HG03196 (cell line): ENCODE data around the gene MAP3K20.
A peak's percentile ranks its signal among the peaks of the same experiment; 100 is the strongest.
"Not testable (repeated sequence)": the region's sequence is repeated elsewhere in the genome, so short reads cannot be mapped to it uniquely, and the experiment has no call there.

Experiments used
- ATAC-seq: cut with Tn5 transposase; IDR thresholded peaks from one replicate; pipeline ENCODE4 v1.9.1; 2021; ENCODE audit not compliant: unreplicated experiment

MAP3K20 gene

DNA sequence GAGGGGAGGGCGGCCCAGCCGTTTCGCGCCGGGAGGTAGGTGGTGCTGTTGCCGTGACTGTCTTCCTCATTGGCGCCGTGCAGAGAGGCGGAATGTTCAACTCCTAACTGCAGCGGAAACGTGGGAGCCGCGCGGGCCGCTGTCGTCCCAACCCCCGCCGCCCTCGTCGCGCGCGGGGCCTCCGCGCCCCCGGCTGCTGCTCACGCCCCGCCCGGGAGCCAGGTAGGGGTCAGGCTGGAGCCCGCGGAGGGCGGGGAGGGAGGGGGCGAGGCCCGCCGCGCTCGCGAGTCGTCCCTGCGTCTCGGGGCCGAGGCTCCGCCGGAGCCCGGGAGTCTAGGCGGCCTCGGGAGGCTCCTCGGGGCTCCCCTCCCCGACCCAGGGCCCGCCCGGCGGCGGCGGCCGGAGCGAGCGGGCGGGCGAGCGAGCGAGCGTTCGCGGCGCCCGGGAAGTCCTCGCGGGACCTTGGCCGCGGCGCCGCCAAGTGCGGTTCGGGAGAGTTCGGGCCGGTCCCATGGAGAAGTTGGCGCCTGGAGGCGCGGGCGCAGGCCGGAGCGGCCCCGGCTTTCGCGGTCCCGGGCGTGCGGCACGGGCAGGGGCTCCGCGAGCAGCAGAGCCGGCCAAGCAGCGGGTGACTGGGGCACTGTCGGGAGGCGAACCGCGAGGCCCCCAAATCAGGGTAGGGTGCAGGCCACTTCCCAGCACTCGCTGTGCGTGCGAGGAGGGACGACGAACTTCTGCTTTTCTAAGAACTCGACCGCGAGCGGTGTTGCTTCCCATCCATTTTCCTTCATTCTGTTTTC, at the start of gene MAP3K20:
MAP3K20 (plus strand) TSS at position 66 of the 800 bp plus-strand sequence. CDS start 15,186 bp downstream, outside the sequence.
- ATAC-seq, result peak; percentile 61

DNA sequence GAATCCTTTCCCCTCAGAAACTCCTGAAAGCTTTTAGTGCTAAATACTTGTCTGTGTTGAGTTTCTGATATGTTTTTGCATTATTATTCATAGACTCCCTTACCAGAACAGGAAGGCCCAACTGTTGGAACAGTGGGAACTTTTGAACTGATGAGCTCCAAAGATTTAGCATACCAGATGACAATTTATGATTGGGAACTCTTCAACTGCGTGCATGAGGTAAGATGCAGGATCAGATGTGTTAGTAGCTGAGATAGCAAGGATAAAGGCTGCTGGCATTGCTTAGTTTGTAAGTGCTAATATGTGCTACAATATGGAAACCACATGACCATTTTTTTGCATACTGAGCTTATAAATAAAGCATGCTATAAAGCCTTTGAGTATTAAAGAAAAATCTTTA, 49.2 kb upstream of the MAP3K20 start:
- ATAC-seq, result no peak

DNA sequence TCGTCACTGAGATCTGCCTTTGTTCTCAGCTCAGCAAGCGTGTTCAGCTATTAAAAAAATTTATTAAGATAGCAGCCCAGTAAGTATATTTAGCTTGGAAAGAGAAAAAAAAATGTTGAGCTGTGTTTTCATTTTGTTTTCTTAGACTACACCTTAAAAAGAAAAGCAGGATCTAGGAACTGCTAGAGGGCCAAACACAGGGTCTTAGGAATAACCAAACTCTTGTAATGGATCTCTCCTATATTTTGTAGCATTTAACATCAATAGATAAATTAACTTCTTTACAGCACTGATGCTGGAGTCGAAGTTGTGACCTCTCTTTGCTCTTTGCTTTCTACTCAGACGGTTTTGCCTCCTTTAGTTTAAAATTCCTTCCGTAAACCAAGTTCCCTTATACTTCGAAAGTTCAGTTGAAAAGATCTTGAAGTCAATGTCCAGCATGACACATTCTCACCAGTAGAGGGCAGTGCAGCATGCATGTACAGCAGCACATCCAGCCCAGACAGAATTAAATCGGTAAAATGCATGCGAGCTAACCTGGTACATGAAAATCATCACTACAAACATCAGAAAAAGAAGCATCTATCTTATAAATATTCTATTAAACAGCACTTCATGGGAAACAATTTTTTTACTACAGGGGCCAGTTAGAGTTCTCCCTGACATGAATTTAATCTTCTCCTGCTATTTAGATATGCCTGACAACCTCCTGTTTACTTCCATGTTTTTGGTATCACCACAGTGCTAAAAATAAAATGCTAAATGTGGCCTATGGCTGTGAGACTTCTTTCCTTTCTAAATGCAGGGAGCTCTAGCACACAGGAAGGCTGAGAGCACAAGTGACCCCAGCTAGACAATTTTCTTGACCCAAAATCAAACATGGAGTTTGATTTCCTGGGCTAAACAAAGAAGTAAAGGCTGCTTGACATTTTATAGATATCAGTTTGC, 48.2 kb upstream of the MAP3K20 start:
- no peak for ATAC-seq

DNA sequence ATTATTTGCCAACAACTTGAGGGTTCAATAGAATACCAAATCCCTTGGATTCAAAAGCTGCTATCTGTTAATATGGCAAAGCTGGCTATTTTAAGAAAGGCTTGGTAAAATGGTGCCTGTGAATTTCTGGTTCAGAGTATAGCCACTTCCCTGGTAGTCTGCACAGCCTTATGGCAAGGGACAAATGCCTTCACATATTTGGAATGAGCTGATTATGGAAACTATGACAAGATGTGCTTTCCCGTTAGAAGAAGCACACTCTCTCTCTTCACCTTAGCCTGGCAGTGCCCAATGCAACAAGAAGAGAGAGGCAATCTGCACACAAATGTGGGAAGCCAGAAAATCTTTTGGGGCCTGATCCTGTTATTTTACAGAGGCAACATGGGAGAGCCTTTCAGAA, 47.5 kb upstream of the MAP3K20 start:
- ATAC-seq, result no peak

DNA sequence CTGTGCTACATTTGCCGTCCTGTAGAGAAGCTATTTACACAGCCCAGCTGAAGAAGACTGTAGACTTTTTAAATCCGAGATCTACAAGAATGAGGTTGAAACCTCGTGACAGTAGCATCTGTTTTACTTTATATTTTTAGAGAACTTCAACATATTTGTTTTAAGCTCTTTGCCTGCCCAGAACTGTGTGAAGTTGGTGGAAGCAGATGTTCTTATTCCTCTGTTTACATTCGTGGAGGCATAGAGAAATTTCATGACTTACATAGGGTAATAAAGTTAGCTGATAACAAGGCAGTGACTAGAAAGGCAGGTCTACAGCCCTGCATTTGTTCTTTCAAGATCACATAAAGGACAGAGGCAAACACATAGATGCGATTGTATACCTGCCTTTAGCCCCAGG, 47.0 kb upstream of the MAP3K20 start:
- no peak for ATAC-seq

DNA sequence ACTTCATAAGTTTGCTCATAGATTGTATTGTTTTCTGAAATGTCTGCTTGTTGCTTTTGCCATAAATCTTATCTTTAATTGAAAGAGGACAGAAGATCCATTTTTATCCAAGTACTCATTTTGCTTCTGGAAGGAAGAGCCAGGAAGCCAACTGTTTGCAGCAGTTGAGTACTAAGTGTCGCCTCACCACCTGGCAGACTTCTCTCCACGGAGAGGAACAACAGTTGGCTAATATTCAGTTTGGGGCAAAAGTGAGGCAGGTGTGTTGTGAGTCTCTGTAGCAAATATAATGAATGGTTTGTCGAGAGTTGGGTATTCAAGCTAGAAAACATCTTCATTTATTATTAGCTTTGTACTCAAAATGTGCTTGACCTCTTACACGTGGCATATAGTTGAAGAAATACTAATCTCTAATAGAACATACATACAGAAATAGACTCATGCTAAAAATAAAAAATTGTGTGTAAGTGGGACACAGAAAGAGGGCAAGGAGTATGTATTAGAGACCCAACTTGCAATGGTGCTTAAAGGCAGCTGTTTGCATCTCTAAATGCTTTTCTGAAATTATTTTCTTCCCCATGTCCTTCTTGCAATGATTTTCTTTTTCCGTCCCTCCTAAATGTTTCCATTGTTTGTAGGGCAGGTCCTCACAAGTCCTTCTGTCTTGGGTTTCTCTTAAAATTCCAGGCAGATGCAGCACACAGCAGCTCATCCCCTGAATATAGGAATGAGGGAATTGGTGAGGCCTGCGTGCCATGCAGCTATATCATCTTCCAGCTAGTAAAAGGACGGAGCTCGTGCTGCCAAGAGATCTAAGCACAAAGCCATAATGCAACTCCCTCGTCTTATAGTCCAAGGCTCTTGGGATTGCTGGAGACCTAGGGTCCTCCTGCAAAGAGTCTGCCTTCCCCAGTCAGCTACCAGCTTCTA, 44.8 kb upstream of the MAP3K20 start:
- no peak for ATAC-seq

DNA sequence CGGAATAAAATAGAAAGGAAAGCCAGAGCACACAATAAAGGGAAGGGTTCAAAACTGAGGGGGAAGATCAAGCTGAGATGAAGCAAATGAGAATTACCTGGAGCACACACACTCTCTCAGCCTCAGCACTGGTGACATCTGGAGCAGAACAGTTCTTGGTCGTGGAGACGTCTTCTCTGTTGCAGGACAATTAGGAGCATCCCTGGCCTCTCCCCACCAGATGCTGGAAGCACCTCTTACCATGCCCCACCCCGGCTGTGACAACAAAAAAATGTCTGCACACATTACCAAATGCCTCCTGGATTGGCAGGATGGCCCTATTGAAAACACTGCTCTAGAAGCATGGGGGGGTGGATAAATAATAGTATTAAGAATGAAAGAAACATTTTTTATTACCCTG, 43.6 kb upstream of the MAP3K20 start:
- no peak for ATAC-seq

DNA sequence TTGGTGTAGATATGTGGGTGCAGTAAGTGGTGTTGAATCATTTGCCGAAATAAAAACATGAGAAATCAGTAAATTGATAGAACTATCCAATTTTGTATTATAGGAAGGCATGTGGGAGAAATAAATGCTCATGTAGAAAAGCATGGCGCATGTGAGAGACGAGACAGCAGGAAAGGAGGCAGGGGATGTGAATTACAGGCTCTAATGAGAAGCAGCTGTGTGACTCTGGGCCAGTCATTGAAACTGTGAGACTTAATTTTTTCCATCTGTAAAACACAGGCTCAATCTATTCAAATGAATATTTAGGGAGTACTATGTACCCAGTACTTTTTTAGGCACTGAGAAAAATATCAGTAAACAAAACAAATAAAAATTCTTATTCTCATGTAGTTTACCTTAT, 42.6 kb upstream of the MAP3K20 start:
- no peak for ATAC-seq

DNA sequence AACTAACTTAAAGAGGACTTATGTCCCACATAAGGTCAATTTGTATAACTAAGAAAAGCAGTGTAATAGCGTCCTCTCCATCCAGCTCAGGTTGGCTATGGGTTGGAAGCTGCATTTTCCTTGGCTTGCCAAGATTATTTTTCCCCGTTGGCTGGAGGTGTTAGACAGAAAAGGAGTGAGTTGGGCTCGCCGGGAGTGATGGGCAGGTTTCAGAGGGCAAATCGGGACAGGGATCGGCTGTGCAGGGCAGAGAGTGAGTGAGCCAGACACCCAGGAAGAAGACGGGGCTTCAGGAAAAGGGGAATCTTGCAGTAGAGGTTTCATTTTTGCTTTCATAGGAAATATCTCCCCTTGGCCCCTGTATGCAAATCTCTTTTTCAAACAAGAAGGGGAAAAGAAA, 41.5 kb upstream of the MAP3K20 start:
- no peak for ATAC-seq

DNA sequence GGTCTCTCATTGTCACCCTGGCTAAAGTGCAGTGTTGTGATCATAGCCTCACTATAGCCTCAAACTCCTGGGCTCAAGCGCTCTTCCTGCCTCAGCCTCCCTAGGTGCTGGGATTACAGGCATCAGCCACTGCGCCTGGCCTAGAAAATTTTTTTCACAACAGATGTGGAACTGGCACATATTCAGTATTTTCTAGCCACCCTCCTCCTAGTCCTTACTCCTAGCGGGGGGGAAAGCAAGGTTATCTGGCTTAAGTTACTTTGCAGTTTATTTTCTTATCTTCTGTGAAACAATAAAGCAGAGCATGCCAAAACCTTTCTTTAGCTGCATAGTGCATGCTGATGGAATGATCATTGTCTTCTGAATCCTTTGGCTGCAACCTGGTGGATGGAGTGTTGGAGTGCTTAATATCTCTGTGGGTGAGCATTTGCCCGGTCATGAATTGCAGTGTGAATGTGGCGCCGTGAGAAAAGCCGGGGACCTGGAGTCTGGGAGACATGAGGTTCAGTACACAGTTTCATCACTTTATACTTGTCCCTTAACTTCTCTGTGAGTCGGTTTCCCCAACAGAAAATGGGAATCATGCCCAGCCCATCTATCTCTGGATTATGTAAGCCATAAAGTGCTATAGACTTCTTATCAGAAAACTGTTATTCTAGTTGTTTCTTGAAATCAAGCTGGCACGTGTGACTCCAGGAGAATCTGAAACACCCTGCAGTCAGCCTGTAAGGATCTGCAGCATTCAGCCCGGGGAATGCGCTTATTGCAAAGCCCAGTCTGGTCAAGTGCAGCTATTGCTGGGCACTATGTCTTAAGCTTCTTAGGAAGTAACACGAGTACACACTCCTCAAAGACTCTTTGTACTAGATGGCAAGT, 38.2 kb upstream of the MAP3K20 start:
- ATAC-seq, result no peak

DNA sequence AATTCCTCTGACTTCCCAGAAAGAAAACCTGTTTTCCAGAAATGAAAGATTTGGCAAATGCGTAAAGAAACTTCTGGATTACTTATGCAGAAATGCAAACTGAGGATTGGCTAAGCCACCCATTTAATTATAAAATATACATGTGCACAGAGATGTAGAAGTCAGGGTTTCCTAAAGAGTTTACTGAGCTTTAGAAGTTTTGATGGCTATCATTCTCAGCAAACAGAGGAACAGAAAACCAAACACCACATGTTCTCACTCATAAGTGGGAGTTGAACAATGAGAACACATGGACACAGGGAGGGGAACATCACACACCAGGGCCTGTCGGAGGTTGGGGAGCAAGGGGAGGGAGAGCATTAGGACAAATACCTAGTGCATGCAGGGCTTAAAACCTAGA, 37.4 kb upstream of the MAP3K20 start:
- not testable (repeated sequence) for ATAC-seq

DNA sequence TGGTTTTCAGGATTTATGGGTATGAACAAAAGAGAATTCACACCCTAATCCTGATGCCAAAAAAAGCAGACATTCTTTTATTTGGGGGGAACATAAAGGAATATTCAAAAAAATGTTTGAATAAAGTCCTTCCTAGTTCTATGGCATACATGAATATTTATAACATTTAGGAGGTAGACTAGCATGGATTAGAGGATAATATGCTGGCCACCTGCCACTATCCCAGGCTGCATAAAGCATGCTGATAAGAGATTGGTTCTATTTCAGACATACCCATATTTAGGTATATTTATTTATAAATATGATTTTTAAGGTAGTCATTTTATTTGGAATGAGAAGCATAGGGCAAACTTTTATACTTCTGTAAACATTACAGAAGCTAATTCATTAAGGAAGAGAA, 34.9 kb upstream of the MAP3K20 start:
- ATAC-seq, result no peak

DNA sequence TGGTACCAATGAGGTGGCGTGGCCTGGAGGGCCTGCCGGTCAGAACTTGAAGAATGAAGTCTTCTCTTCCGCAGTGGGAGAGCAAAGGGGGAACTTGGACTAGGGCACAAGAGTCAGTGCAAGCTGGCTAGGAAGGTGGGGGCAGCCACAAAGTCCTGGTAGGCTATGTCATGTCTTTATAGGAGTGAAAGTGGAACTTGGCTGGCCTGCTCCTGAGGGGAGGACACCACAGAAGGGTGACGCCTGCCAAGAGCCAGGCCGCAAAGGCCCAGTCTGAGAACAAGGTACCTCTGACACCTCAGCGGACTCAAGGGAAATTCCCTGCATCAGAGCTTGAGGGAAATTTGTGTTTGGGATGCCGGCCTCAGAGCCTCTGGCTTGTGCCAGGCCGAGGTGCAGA, 32.2 kb upstream of the MAP3K20 start:
- no peak for ATAC-seq

DNA sequence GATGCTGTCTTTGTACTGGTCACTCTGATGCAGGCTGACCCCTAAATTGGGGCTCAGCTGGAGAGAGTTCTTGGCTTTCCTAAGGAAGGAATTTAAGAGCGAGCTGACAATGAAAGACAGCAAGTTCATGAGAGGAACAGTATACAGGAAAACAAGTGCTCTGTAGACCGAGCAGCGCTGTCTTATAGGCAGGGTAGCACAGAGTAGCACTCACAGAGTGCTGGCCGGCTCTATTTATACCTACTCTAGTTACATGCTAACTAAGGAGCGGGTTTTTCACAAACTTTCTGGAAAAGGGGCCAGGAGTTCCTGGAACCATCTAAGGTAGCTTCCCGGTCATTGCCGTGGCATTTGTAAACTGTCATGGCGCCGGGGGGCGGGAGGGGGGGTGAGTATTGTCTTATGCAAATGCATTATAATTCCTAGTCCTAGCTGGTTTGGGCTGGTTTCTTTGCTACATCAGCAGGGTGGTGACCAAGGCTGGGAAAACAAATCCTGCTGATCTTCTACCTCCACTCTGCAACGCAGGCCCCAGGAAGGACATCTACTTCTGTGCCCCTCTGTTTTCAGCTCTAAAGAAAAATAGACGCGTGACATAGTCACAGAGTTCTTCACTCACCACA, 31.6 kb upstream of the MAP3K20 start:
- no peak for ATAC-seq

DNA sequence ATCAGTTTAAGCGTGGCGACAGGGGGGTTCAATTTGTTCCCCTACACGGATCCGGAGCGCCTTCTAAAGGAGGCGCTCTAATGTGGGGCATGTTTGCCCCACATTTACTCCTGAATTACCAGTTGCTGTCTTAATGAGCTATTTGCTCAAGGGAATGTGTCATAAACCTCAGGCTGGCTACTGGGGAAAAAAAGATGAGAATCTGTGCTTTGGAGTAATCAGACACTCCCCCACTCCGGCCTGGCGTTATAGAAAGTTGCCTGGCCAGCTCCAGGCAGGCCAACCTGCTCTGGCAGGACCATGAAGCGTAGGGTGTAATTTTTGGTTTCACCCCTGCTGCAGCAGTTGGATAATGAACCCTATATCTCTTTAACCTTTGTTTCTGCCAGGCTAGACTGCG, 31.0 kb upstream of the MAP3K20 start:
- no peak for ATAC-seq

DNA sequence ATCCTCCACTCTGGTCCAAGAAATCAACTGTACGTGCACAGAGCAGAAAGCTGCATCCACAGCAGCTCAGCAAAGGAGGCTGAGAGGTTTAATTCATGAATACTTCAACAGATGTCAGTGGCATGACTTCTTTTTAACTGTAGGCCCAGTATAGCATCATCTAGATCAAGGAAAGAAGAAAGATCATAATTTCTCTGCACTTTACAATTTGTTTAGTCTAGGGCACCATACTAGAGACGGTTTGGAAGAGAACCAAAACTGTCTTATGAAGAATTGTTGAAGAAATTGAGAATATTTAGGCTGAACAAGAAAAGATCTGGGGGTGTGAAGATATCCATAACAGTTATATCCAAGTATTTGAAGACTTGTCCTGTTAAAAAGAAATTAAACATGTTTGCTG, 30.5 kb upstream of the MAP3K20 start:
- ATAC-seq, result no peak

DNA sequence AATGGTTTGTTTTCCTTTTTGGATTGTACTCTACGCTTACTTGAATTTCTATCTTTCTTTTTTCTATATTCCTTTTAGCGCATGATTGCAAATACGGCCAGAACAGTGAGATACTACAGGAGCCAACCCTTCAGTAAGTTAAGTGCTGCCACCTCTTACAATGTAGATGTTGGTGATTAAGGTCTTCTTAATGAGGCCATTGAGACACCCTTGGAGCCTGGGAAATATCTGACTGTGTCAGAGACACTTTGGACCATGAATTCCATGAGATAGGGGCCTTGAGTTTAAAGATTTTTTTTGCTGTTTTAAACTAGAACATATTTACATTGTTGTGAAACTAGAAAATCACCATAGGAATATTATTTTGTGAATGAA, 27.1 kb upstream of the MAP3K20 start:
- ATAC-seq, result no peak

DNA sequence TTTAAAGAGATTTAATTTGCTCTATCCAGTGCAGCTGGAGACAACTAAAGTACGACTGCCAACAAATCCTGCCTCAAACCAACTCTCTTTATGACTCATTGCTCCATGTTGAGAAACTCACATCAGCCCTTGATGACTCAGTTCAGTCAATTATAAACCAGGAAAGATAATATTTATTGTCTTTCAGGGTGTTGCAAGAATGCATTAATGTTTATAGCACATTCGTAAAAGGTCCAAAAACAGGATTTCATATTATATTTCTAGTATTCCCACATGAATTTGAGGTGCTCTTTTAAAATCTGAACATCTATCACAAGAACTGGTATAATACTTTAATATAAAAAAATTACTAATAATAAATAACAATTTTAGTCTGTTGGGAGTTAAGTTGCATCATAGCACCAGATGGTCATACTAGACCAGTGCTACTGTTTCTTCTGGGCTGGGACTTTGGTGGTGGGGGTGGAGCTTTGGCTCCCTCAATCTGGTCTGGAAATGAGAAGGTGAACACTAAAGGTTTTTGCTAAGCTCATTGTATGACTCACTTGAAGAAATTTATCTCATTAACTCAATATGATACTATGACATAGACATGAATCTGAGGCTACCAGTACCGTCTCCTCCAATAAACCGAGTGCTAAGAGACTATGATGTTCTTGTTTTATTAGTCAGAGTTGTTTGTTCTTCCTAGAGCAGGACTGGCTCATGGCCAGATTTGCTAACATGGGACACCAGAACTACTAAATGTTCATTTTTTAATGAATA, 26.6 kb upstream of the MAP3K20 start:
- ATAC-seq, result peak; percentile 89

DNA sequence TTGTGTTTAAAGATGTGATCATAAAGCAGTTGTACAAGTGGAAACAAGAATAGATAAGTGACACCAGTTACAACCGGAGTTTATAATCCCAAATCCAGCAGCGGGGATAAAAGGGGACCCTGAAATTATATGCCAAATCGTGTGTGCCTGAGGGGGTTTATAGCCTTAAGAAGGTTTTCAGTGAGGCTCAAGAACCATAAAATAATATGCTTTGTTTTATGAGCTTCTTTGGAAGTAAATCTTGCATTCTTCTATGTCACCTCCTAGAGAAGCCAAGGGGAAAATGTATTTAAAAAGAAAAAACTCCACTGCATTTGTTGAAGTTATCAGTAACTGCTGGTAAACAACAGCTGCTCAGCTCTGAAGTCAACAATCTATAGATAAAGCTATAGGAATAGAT, 25.8 kb upstream of the MAP3K20 start:
- ATAC-seq, result no peak
